Fibroblast of mammary gland (primary cell): ENCODE data around the gene SKIC8.

Source experiments
- DNase-seq: peaks from one replicate; pipeline ENCODE4 v3.0.0-alpha.2; 2010; ENCODE audit warnings: low read depth
- H3K4me3 ChIP-seq: 2 replicates; pipeline ENCODE4 v1.5.1; 2011; ENCODE audit warnings: low read depth, mild to moderate bottlenecking, low read length, moderate library complexity; ENCODE audit not compliant: control insufficient read depth
- TF ChIP-seq, protein P1 (sequence below): conservative IDR thresholded peaks from 2 replicates; pipeline ENCODE4 v1.5.1; 2011; ENCODE audit warnings: low read depth, low read length, inconsistent platforms; ENCODE audit not compliant: control insufficient read depth, insufficient read depth

The SKIC8 gene

DNA sequence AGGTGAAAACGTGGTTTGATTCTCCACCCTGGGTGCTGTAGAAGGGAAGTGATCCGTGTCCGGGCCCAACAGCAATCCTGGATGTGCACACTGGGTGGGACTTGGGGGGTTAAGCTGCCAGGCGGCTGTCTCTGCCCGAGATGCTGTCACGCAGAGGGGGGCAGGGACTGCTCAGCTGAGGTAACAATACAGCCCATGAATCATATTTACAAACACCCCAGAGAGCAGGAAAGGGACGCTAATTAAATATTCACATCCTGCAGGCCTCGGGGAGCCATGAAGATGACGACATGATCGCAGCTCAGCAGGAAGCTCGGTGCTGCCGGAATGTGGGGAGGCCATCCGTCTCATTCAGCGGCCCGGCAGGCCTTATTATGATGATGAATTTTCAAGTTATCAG lies 22.8 kb upstream of the SKIC8 start:
- TF ChIP-seq, protein P1, sequence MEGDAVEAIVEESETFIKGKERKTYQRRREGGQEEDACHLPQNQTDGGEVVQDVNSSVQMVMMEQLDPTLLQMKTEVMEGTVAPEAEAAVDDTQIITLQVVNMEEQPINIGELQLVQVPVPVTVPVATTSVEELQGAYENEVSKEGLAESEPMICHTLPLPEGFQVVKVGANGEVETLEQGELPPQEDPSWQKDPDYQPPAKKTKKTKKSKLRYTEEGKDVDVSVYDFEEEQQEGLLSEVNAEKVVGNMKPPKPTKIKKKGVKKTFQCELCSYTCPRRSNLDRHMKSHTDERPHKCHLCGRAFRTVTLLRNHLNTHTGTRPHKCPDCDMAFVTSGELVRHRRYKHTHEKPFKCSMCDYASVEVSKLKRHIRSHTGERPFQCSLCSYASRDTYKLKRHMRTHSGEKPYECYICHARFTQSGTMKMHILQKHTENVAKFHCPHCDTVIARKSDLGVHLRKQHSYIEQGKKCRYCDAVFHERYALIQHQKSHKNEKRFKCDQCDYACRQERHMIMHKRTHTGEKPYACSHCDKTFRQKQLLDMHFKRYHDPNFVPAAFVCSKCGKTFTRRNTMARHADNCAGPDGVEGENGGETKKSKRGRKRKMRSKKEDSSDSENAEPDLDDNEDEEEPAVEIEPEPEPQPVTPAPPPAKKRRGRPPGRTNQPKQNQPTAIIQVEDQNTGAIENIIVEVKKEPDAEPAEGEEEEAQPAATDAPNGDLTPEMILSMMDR: no peak
- H3K4me3 ChIP-seq: no peak overlapping the region
- no peak for DNase-seq

DNA sequence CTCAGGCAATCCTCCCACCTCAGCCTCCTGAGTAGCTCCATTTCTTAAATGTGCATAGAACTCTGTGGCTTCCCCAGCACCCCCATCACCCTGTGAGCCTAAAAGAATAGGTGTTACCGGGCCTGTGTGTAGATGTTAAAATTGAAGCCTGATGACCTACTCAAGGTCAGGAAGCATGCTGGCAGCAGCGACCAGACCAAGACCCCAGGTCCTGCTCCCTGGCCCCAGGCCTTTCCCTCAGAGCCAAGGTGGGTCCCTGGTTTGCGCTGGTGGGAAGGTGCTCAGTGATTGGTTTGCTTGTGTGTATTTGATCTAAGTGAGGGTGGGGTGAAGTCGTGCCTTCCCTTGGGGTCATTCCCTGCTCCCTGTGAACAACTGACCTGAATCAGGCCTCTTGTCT lies 22.4 kb upstream of the SKIC8 start:
- no peak for DNase-seq
- TF ChIP-seq, protein P1: no peak
- H3K4me3 ChIP-seq: no peak overlapping the region

DNA sequence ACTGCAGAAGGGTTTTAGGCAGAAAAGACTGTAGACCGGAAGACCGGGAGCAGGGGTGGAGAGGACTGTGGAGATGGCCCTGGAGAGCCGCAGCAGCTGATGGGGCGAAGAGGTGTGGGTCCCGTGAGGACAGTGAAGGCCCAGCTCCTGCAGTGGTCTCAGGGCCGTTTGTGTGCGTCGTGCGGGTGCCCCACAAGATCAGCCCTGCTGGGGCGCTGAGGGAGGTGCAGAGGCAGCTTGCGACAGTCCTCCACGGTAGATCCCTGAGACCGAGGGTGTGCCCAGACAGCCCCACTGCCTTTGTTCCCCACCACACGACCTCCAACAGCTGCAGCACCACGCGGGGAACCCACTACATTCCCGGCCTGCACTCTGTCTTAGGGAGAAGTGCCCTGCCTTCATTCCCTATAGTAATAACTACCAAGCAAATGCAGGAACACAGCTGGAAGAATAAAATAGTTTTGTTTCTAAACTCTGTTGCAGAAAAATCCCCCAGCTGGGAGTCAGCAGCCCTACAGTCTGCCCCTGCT lies 21.7 kb upstream of the SKIC8 start:
- no peak for DNase-seq
- no peak overlapping the region for H3K4me3 ChIP-seq
- TF ChIP-seq, protein P1: no peak

DNA sequence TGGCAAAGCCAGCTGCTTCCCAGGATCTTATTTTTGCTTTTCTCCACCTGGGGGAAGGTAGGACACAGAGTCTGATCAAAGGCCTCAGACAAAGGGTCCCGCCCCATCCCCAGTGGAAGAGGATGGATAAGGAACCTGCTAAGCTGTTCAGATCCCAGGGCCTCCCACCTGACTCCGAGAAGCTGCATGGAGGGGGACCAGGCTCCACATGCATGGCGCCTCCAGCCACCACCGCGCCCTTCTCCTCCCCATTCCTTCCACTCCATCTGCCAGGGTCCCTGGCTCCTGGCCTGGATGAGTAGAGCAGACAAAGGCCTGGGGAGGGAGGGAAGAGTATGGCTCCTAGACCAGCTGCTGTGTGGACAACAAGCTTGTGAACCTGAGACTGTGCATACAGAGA lies 20.8 kb upstream of the SKIC8 start:
- TF ChIP-seq, protein P1: no peak
- H3K4me3 ChIP-seq: no peak overlapping the region
- DNase-seq: no peak

DNA sequence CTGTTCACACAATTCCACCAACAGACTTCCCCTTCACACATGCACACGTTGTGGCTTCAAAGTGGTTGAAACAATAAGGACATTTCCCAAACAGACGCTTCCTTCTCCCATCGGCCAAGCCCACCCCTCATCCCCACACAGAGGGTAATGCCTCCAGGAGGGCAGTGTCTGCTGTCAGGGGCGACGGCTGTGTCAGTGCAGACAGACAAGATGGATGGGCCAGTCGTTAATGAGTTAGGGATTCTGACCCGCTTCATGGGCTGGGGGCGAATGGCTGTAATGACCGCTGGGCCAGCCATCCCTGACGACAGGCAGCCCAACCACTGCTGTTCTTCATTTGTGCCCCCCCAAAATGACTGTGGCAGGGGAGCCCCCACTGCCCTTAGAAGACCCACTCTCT lies 20.2 kb upstream of the SKIC8 start:
- TF ChIP-seq, protein P1: no peak
- H3K4me3 ChIP-seq: no peak overlapping the region
- DNase-seq: no peak

DNA sequence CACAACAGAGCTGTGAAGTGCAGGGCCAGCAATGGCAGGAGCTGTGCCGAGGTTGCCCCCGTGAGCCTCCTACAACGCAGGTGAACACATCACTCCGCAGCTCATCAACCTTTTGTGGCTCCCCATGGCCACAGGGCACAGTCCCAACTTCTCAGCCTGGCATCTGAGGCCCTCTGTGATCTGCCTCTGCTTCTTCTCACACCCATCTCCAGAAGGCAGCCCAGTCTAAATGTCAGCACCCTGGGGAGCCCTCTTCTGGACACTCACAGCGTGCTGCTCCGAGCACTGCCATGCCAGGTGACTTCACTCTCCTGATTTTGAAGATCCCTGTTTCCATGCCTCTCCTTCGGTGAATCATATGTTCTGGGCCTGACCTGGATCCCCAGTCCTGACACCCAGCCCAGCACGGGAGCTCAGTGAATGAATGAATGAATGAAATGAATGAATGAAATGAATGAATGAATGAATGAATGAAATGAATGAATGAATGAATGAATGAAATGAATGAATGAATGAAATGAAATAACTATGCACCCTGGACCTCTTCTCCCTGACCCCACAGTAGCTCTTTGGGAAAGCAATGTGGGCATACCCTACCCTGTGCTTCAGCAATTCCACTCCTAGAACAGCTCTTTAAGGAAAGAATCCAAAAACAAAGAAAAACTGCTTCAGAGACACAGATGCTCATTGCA lies 17.9 kb upstream of the SKIC8 start:
- peak; percentile 17 for DNase-seq
- TF ChIP-seq, protein P1: no peak
- no peak overlapping the region for H3K4me3 ChIP-seq
